Neural crest cell (in vitro differentiated cells): ENCODE measurements around the gene LGALS7. TPM values are rescaled to one million over a fixed set of nuclear protein-coding genes. Genes with fewer than 3 reads are reported as not detected.

ENCODE experiments used
- DNase-seq: peaks from one replicate; pipeline ENCODE4 v3.0.0; 2021; ENCODE audit warnings: low read depth, mixed read lengths, low spot score
- H3K27ac Mint-ChIP-seq: one replicate; pipeline ENCODE4 v1.8.0; 2021; ENCODE audit warnings: mild to moderate bottlenecking, mixed read lengths; ENCODE audit not compliant: unreplicated experiment
- H3K27me3 Mint-ChIP-seq: 2 replicates; pipeline ENCODE4 v1.8.0; 2021; ENCODE audit warnings: low read depth, mild to moderate bottlenecking, mixed read lengths
- H3K36me3 Mint-ChIP-seq: 2 replicates; pipeline ENCODE4 v1.8.0; 2021; ENCODE audit warnings: low read depth, mild to moderate bottlenecking, mixed read lengths
- H3K4me1 Mint-ChIP-seq: 2 replicates; pipeline ENCODE4 v1.8.0; 2021; ENCODE audit warnings: mixed read lengths
- H3K4me3 Mint-ChIP-seq: one replicate; pipeline ENCODE4 v1.8.0; 2021; ENCODE audit warnings: mild to moderate bottlenecking, mixed read lengths
- H3K9me3 Mint-ChIP-seq: 2 replicates; pipeline ENCODE4 v1.8.0; 2021; ENCODE audit warnings: mixed read lengths
- CTCF ChIP-seq: fragments of 200-600 bp; sonication (generic); conservative IDR thresholded peaks from 2 replicates; pipeline ENCODE4 v1.5.0; 2021; ENCODE audit warnings: antibody characterized with exemption, mild to moderate bottlenecking
- total RNA-seq: library from RNA; stranded (reverse); gene quantifications from 2 replicates; pipeline ENCODE4 v1.2.1, GENCODE V29; 2021

Gene LGALS7
- total RNA-seq, 1 donor from 2014 or later = not detected

- no peak for TF ChIP-seq CTCF
- Mint-ChIP-seq H3K27ac (no peak overlapping the region), H3K27me3 (peaks cover 32% of the 10 kb centered on the region), H3K9me3 (no peaks in the 10 kb centered on the region), H3K36me3 (peaks cover 5% of the 10 kb centered on the region), H3K4me3 (peak overlapping the region; percentile 68), H3K4me1 (peaks cover 13% of the 10 kb centered on the region)
- no peak for DNase-seq
These were observed 38.7 kb downstream of the LGALS7 start for GRCh38 chr19:38734426-38735256.

GRCh38 chr19:38734176-38734425 is 39.2 kb downstream of the LGALS7 start:
- DNase-seq = no peak
- TF ChIP-seq CTCF = no peak
- peaks cover 31% of the 10 kb centered on the region for H3K27me3 Mint-ChIP-seq
- peaks cover 7% of the 10 kb centered on the region for H3K36me3 Mint-ChIP-seq
- H3K4me3 Mint-ChIP-seq = no peak overlapping the region
- no peak overlapping the region for H3K27ac Mint-ChIP-seq
- H3K9me3 Mint-ChIP-seq = no peaks in the 10 kb centered on the region
- H3K4me1 Mint-ChIP-seq = peaks cover 16% of the 10 kb centered on the region

GRCh38 chr19:38733493-38734175 is 39.7 kb downstream of the LGALS7 start:
- Mint-ChIP-seq H3K4me1 (peaks cover 16% of the 10 kb centered on the region), H3K9me3 (no peaks in the 10 kb centered on the region), H3K27ac (no peak overlapping the region), H3K4me3 (peak overlapping the region; percentile 27), H3K36me3 (peaks cover 7% of the 10 kb centered on the region), H3K27me3 (peaks cover 31% of the 10 kb centered on the region)
- no peak for TF ChIP-seq CTCF
- no peak for DNase-seq

GRCh38 chr19:38733241-38733492 is 40.1 kb downstream of the LGALS7 start:
- H3K27me3 Mint-ChIP-seq = peaks cover 29% of the 10 kb centered on the region
- H3K4me3 Mint-ChIP-seq = peak overlapping the region; percentile 27
- no peaks in the 10 kb centered on the region for H3K9me3 Mint-ChIP-seq
- H3K36me3 Mint-ChIP-seq = peaks cover 7% of the 10 kb centered on the region
- H3K4me1 Mint-ChIP-seq = peaks cover 16% of the 10 kb centered on the region
- no peak for TF ChIP-seq CTCF
- no peak overlapping the region for H3K27ac Mint-ChIP-seq
- DNase-seq = no peak

GRCh38 chr19:38731654-38732301 is 41.5 kb downstream of the LGALS7 start:
- Mint-ChIP-seq H3K27ac (peak overlapping the region; percentile 62), H3K27me3 (peaks cover 18% of the 10 kb centered on the region), H3K36me3 (peaks cover 7% of the 10 kb centered on the region), H3K4me1 (peaks cover 10% of the 10 kb centered on the region), H3K9me3 (no peaks in the 10 kb centered on the region), H3K4me3 (peak overlapping the region; percentile 31)
- DNase-seq = no peak
- TF ChIP-seq CTCF = no peak
